Subcutaneous adipose tissue (tissue), 4 donors: ENCODE data around the gene CMBL. TPM values are rescaled to one million over a fixed set of nuclear protein-coding genes. Genes with fewer than 3 reads are reported as not detected.

ENCODE experiments used
- CTCF ChIP-seq: fragments of 450-650 bp; IDR thresholded peaks from one replicate; pipeline ENCODE4 v1.5.1; 2016; ENCODE audit warnings: low read depth, mild to moderate bottlenecking, control low read depth, antibody characterized with exemption, moderate library complexity
- total RNA-seq, 4 donors: library from RNA; depleted of rRNA; stranded (reverse); fragments of >200 nt; gene quantifications; one replicate each; pipeline ENCODE4 v1.1.0, GENCODE V29; 2016

Gene CMBL
- total RNA-seq, 4 donors from 2014 or later, result 8.5 to 19.9 (median 14.6) TPM

- no peak for TF ChIP-seq CTCF
Measured at GRCh38 chr5:10303201-10303600, 4.5 kb downstream of the CMBL start.

GRCh38 chr5:10301842-10302610, 5.7 kb downstream of the CMBL start:
- no peak for TF ChIP-seq CTCF

GRCh38 chr5:10301266-10301665, 6.4 kb downstream of the CMBL start:
- no peak for TF ChIP-seq CTCF

GRCh38 chr5:10300246-10300645, 7.5 kb downstream of the CMBL start:
- TF ChIP-seq CTCF, result no peak

- TF ChIP-seq CTCF, result no peak
Measured at GRCh38 chr5:10297646-10298204, 10.0 kb downstream of the CMBL start.

- no peak for TF ChIP-seq CTCF
Measured at GRCh38 chr5:10295619-10296326, 11.9 kb downstream of the CMBL start.

- TF ChIP-seq CTCF, result no peak
Measured at GRCh38 chr5:10293907-10294662, 13.6 kb downstream of the CMBL start.
